HG03575 (cell line): Measurements from ENCODE around the gene MORC2.
A peak's percentile ranks its signal among the peaks of the same experiment; 100 is the strongest.

Source experiments
- ATAC-seq: cut with Tn5 transposase; IDR thresholded peaks from one replicate; pipeline ENCODE4 v1.9.1; 2021; ENCODE audit not compliant: unreplicated experiment, insufficient number of reproducible peaks, low FRiP score; ENCODE audit errors: extremely low read depth

MORC2 gene

DNA sequence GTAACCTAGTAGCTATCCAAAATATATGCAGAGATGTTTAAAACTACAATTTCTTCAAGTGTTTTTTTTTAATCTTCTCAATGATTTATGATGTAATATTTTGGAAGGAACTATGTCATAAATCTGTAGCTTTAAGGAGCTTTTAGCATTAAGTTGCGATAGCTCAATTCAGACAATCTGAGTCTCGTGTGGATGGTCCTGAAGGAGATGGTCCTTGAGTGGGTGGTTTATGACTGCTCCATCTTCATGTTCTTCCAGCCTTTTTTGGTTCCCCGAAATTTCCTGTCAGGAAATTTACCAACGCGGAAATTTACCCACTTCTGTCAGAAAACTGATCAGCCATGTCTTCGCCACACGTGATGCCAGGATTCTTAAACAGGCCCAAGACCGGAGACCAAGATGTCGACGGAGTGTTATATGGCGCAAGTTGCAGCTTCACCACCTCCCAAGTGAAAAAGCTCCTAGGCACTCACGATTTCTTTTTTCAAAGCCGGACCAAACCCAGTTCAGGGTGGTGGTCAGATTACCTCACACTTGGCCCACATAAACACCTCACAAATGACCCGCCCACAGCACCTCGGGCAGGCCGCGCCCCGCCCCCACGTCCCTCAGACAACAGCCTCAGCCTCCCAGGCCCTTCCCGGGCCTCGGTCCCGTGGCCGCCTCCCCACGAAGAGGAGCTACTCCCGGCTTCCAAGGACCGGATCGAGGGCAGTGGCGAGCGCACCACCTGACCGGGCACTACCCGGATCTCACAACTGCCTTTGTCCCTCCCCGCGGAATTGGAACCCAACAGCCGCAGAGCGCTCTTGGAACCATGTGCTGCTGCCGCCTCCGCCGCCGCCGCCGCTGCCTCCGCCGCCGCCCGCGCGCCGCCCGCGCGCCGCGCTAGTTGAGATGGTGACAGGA lies at the start of gene MORC2:
Gene MORC2, minus strand, starts transcription at position 760 of the 909 bp plus-strand sequence. CDS start 885 bp downstream, outside the sequence.
- peak; percentile 21 for ATAC-seq

DNA sequence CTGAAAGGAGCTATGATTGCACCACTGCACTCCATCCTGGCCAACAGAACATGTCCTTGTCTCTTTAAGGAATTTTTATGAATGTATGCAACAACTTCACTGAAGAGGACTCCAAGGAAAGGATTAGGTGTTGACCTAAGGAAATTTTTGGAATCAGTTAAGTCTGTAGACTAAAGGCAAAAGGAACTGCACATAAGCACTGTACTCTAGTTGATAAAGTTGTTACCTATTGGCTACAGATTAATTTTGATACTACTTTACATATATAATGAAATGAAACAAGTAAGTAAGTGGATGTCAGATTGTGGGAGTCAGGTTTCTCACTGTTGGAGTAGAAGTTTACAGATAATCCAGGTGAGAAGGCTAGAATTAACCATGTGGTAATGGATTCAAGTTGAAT lies 37.0 kb upstream of the MORC2 start:
- ATAC-seq, result no peak

DNA sequence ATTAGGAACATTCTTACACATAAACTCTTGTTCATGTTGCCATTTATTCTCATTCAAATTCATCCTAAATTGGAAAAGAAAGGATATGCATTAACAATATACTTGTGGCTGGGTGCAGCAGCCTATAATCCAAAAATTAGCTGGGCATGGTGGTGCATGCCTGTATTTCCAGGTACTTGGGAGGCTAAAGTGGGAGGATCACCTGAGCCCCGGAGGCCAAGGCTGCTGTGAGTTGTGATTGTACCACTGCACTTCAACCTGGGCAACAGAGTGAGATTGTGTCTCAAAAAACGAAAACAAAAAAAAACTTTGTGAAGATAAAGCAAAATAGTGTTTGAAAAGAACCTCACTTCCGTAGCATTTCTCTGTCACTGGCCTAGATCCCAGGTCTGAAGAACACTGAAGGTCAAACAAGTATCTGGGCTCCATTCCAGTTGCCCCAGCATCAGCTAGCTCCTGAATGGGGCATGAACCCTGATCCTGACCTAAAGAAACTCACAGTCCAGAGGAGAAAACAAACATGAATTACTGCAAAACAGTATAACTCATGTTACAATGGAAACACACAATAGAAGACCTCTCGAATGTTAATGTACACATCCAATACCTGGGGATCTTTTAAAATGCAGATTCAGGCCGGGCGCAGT lies 32.7 kb upstream of the MORC2 start:
- ATAC-seq, result no peak

DNA sequence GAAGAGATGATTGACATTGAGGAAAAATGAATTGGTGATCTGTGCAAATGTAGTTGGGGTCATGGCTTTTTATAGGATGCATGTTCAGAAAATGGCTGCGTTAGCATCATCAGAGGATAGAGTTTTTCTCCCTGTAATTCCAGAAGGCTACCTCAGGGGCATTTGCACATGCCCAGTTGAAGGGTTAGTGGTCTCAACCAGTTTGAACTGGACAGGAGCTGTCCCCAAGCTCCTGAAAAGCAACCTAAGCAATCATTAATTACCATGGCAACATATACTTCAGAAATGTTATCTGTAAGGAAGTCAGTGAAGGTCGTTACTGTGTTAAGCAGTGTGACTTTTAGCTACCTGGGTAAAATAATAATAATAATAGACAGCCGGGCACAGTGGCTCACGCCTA lies 29.8 kb upstream of the MORC2 start:
- ATAC-seq, result no peak

DNA sequence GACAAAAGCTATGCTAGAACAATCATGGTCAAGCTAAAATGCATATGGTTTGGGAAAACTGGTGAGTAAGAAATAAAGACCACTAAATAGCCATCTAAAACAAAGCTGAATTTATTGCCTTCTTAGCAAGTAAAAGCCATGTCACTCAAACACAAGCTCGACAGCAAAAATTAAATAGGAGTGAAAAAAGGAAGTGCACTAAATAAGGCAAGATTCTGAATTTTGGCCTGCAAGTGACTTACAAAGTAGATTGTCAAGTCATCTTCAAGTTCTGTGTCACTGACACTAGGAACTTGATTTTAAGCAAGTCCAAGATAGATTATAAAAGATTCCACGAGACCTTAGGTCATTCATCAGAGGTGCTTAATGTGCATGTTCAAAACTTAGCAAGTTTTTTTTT lies 27.9 kb upstream of the MORC2 start:
- ATAC-seq, result no peak

DNA sequence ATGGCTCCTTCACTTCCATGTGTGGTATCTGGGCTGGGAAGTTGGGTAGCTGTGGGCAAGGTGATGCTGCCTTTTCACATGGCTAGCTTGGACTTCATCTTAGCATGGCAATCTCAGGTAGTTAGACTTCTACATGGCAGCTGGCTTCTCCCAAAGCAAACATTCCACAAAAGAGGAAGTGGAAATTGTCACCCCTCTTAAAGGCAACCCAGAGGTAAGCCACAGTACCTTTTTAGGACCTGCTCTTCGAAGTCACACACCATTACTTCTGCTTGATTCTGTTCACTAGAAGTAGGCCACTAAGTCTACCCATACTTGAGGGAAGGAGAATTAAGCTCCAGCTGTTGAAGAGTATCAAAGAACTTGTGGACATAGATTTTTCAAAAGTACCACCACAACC lies 26.4 kb upstream of the MORC2 start:
- ATAC-seq, result no peak

DNA sequence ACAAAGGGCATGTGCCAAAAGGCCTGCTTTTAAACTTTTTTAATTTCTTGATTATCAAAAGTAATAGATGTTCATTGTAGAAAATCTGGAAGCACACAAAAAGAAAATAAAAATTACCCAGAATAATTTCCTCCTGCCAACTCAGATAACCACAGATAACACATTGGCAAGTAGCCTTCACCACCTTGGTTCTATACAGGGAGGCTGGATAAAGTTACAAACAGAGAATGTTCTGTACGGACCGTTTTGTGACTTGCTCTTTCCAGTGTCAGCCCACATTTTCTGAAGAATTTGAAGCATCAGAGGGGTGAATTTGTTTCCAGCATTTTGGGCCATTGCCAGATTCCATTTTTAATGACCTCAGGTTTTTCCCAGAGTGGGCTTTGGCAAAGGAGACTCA lies 24.0 kb upstream of the MORC2 start:
- ATAC-seq, result no peak

DNA sequence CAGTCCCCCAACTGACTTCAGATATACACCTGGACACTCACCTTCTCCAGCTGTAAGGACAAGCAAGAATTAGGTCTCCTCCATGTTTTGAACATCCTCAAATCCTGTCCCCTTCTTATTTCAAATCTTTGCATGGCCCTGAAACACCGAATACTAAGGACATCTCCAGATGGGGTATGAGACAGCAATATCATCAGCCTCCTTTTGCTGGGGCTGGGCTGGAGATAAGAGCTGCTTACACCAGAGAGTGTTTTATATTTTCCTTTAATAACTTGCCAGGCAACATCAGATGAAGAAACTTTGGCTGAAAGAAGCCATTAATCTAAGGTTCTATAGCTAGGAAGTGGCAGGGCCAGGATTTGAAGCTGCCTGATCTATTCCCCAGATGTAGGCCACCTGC lies 22.1 kb upstream of the MORC2 start:
- ATAC-seq, result no peak

DNA sequence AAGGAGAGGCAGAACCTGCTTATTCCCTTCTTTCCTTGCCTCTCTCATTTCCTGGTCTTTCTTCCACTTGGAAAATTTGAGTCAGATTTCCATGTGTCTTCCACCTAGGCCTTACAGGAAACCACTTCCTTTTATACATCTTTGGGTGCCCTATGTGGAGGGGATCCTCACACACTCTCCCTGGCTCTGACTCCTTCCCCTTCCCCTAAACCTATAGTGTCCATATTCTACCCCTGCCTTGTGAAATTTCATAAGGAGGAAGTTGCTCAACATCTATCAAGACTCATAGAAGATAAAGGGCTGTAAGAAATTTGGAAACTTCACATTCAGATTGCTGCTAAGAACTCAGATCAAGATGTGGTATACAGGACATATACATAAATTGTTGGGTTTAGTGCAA lies 20.9 kb upstream of the MORC2 start:
- no peak for ATAC-seq

DNA sequence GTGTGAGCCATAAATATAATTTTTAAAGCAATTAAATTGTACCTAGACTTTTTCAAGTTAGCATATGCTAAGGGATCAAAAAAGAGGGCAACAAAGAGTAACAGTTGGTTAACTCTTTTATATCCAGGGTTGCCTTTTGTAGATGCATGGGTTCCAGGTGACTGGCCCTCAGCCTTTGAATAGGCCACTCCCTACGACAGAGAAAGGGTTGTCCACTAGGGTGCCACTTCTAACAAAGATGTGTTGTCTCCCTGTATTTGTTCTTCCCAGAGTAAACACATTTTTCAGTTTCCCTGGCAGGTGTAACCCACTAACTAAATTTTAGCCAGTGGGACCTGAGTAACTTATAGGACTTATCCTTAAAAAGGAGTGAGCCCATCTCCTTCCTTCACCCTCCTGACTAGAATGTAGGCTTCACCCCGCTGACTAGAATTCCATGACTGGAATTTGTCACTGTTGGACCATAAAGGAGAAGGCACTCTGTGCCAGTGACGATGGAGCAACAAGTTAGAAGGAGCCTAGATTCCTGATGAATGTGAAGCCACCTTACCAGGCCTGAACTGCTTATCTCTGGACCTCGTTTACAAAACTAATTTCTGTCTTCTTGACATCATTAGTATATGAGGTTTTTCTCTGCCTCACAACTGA lies 17.1 kb upstream of the MORC2 start:
- no peak for ATAC-seq

DNA sequence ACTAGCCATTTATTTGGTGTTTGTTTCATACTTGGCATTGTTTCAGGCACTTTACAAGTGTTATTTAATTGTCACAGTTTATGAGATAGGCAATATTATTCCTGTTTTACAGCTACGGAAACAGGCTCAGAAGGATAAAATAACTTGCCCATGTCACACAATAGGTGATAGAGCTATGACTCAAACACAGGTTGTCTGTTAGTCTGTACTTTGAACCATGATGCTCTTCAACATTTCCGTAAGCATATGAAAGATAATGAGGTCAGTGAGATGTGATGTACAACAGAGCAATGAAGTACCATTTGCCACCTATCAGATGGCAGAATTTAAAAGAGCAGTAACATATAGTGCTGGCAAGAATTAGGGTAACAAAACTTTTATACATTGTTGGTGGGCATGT lies 15.7 kb upstream of the MORC2 start:
- no peak for ATAC-seq

DNA sequence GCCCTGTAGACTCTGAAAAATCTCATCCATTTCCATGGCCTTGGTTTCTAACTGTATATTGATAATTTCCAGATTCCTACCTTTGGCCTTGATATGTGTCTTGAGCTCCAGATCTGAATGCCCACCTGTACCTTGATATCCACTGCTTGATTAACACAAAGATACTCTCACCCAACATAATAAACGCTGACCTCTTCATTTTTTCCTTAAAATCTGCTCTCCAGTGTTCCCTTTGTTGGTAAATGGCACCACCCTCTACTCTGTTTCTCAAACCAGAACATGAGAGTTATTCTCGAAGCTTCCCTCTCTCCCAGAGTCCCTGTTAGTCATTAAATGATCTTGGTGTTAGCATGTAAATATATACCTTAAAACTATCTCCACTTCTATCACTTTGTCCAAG lies 13.9 kb upstream of the MORC2 start:
- no peak for ATAC-seq

DNA sequence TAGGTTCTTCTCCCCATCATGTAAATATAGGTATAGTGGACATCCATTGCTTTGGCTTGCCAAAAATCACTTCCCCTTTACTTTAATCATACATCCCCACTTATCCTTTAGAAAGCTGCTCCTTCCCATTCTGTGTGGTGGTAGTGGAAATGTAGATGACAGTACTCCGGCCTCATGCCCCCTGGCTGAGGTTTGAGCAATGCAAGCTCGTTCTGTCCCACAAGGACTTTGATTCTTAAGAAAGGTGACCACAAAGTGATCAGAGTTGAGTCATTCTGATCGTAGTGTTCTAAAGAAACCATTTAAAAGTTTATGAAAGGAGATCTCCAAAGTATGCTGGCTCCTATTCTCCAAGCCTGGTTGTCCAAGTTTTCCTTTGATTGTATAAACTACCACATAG lies 11.4 kb upstream of the MORC2 start:
- ATAC-seq, result no peak

DNA sequence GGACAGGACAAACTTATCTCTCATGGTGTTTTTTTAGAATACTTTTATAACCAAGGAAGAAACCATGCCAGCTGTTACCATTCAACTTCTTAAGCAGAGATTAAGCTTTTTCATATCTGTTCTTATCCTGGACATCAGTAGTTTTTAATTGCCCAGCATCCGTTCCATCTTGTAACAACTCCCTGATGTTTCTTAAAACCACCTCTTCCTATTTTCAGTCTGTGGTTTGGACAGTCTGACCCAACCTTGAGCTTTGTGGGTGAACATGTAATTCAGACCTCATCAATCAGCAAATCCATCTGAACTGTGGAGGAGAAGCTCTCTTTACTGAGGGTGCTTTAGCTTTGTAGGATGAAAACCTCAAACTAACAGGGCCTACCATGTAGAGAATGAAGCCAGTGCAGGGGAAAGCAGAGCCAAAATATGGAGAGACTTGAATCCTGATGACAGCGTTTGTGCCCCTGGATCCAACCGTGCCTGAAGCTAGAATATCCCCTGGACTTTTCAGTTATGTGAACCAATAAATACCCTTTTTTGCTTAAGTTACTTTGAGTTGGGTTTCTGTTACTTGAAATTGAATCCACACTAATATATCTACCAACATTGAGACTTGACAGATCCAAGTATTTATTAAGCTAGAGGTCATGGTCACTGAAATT lies 9.9 kb upstream of the MORC2 start:
- no peak for ATAC-seq

DNA sequence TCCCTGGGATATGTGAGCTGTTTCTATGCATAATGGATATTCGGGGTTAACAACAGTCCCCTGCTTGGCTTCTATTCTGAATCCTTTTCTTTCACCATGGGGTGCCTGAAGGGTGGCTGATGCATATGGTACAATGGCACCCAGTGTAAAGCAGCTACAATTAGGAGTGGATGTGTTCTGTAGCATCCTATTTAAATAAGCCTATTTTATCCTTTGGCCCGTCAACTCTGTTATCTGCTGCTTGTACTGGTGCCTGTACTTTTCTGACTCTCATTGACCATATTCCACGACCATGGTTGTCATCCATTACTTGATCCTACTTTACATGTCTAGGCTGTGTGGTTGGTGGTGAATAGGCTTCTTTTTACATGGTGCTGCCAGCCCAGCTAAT lies 1.8 kb upstream of the MORC2 start:
- no peak for ATAC-seq

DNA sequence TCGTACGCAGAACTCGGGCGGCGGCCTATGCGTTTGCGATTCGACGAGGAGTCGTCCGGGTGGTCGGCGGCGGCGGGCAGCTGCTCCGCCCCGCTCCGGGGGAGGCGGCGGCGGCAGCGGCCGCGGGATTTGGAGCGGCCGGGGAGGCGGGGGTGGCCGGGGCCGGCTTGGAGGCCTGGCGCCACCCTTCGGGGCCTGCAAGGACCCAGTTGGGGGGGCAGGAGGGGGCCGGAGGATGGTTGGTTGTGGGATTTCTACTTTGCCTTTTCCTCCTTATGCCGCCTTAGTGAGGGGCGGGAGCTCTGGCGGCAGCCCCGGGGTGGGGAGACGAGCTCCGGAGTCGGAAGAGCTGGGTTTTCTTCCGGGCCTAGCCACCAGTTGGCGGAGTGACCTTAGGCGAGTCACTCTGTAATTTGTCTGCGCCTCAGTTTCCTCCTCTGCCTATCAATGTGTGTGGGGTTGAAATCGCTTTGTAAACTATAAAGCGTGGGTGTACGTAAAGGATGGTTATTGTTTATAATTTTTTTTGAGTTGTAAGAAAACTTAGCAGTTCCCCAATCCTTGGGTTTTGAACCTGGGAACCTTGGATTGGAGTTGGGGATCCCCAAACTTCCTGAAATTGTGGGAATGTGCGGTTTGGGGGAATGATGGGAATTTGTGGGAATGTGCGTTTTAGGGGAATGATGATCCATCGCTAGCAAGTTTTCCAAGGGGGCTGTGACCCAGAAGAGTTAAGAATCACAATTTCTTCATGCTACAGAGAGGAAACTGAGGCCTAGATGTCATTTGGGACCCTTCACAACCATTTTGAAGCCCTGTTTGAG lies 1.2 kb upstream of the MORC2 start:
- no peak for ATAC-seq

DNA sequence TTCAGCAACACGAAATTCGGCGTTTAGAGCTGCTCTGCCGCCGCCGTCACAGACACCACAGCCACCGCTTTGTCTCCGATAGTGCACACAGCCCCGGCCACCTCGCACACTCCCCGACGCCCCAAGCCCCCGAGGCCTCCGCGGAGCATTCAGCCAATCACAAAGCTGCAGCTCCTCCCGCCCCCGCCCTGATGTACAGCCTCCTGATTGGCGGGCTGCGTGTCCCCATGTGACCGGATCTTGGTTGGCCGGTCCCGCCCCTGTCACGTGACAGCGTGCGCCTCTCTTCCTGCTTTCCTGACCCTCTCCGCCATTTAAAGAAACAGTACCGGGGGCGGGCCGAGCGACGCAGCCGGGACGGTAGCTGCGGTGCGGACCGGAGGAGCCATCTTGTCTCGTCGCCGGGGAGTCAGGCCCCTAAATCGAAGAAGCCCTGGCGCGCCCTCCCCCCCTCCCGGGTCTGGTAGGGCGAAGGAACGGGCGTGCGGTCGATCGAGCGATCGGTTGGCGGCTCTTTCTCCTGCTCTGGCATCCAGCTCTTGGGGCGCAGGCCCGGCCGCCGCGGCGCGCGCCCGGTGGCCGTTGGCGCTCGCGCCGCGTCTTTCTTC lies 454 bp upstream of the MORC2 start, which contains the start of gene TUG1:
Gene TUG1, plus strand, starts transcription at position 342 of the 608 bp plus-strand sequence.
- peak; percentile 69 for ATAC-seq

DNA sequence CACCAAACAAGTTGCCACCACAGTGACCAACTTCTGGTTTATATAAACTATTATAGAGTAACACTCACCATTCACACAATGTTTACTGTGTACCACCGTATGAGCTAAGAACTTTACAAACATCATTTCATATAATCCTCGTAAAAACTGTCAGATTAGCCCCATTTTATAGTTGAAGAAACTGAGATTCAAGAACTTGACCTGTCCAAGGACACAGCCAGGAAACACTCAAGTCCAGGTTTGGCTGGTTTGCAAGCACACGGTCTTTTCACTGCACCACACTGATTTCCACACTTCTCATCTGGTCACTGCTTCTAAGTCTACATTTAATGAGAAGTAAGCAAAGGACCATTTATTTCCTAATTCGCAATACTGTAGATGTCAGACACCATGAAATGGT lies 3.7 kb downstream of the MORC2 start:
- ATAC-seq, result no peak
